GM21528 (cell line): ENCODE measurements around the gene PROCA1.
"Not testable (repeated sequence)": the region's sequence is repeated elsewhere in the genome, so short reads cannot be mapped to it uniquely, and the experiment has no call there.

Experiments
- ATAC-seq: cut with Tn5 transposase; IDR thresholded peaks from one replicate; pipeline ENCODE4 v1.9.1; 2021; ENCODE audit warnings: mild to moderate bottlenecking, moderate library complexity; ENCODE audit not compliant: unreplicated experiment, low FRiP score

The PROCA1 gene

DNA sequence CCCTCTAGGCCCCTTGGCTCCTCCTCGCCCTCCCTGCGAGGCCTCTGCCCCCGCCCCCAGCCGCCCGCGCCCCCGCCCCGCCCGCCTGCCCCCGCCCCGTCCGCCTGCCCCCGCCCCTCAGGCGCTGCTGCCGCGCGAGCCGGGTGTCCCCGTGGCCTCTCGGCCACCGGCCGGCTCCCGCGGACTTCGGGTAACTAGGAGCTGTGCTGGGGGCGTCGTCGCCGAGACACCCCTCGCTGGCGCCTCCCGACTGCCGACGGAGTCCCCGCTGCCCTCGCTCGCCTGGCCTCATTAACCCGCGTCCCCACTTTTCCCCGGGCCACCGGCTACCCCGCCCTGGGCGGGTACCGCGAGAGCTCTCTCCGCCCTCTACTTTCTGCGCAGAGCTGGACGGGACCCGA, 14.5 kb upstream of the PROCA1 start, which contains the start of gene TLCD1:
TSS of gene TLCD1 (minus strand) at position 8 of the 401 bp plus-strand sequence. CDS start 136 bp downstream, outside the sequence.
- ATAC-seq = peak; percentile 14

- peak; percentile 2 for ATAC-seq
These were observed 14.1 kb upstream of the PROCA1 start for GRCh38 chr17:28725660-28726225.

- no peak for ATAC-seq
These were observed 13.5 kb upstream of the PROCA1 start for GRCh38 chr17:28725166-28725659.

GRCh38 chr17:28724500-28725165, 12.9 kb upstream of the PROCA1 start:
- ATAC-seq = no peak

DNA sequence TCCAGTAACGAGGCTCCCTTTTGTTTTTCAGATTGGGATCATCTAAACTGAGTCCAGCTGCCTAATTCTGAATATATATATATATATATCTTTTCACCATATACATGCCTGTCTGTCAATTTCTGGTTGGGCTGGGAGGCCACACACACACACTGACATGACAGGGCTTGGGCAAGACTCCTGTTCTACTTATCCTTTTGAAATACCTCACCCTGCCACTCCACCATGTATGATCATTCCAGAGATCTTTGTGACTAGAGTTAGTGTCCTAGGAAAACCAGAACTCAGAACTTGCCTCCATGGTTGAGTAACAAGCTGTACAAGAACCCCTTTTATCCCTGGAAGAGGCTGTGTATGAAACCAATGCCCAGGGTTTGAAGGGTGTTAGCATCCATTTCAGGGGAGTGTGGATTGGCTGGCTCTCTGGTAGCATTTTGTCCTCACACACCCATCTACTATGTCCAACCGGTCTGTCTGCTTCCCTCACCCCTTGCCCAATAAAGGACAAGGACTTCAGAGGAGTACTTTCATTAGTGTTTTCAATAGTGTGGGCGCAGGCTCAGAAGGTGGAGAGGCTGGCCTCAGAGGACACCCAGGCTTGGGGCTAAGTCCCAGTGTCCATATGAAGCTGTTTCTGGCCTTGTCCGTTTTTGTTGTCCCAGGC, 12.3 kb upstream of the PROCA1 start:
- not testable (repeated sequence) for ATAC-seq

GRCh38 chr17:28723159-28723835, 11.6 kb upstream of the PROCA1 start:
- ATAC-seq = no peak

DNA sequence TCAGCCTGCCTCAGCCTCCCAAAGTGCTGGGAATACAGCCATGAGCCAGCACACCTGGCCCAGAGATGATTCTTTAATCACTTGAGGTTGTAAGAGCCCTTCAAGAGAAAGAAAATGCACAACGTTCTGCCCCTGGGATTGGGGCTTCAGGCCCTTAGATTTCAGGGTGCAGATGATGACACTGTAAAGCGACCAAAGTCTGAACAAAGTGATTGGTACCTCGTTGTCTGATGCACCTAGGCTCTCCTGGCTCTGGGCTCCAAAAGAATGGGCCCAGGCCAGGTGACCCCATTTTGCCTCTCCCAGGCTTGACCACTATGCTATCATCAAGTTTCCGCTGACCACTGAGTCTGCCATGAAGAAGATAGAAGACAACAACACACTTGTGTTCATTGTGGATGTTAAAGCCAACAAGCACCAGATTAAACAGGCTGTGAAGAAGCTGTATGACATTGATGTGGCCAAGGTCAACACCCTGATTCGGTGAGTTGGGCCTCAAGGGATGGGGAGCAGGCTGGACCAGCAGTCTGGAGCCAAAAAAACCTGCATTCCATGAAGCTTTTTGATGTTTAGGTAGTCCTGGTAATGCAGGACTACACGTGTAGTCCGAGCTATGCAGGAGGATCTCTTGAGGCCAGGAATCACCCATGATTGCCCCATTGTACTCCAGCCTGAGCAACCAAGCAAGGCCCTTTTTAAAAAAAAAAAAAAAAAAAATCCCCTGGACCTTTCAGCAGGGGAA, 10.9 kb upstream of the PROCA1 start:
- no peak for ATAC-seq

DNA sequence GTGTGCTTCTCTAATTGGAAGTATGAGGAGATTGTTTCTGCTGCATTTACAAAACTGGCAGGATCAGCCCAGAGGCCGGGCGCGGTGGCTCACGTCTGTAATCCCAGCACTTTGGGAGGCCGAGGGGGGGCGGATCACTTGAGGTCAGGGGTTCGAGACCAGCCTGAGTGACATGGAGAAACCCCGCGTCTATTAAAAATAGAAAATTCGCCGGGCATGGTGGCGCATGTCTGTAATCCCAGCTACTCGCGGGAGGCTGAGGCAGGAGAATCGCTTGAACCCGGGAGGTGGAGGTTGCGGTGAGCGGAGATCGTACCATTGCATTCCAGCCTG, 9.3 kb upstream of the PROCA1 start:
- ATAC-seq = not testable (repeated sequence)

DNA sequence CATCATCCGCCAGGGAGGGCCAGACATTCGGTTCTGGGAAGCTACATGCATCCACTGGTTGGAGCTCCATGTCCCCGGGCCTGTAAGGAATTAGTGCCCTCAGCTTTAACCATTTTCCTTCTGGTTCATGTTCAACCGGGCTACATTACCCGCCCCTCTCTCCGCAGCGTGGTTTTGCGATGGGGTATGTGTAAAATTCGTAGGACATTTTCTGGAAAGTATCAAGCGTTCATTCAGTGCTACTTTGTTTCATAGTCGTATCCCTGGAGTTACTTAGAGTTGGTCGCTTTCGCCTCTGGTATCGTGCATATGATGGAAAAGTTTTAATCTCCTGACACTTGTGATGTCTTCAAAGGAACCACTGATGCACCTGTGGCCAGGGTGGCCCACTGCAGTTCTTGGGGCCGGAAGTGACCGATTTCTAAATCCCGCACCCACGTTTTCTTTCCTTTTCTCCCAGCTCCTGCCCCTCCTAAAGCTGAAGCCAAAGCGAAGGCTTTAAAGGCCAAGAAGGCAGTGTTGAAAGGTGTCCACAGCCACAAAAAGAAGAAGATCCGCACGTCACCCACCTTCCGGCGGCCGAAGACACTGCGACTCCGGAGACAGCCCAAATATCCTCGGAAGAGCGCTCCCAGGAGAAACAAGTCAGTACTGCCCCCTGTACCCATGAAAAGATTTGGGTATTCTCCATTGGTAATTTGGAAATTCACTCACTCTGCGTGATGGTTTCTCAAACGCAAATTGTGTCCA, 8.7 kb upstream of the PROCA1 start:
- ATAC-seq = no peak

DNA sequence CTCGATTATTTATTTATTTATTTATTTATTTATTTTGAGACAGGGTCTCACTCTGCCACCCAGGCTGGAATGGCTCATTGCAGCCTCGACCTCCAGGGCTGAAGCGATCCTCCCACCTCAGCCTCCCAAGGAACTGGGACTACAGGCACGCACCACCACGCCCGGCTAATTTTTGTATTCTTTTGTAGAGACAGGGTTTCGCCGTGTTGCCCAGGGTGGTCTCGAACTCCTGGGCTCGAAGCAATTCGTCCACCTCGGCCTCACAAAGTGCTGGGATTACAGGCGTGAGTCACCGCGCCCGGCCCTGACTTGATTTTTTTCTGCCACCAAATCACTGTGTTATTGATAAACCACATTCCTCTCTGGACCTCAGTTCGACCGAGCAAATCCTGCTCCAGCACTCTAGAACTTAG, 7.3 kb upstream of the PROCA1 start:
- peak; percentile 1 for ATAC-seq

DNA sequence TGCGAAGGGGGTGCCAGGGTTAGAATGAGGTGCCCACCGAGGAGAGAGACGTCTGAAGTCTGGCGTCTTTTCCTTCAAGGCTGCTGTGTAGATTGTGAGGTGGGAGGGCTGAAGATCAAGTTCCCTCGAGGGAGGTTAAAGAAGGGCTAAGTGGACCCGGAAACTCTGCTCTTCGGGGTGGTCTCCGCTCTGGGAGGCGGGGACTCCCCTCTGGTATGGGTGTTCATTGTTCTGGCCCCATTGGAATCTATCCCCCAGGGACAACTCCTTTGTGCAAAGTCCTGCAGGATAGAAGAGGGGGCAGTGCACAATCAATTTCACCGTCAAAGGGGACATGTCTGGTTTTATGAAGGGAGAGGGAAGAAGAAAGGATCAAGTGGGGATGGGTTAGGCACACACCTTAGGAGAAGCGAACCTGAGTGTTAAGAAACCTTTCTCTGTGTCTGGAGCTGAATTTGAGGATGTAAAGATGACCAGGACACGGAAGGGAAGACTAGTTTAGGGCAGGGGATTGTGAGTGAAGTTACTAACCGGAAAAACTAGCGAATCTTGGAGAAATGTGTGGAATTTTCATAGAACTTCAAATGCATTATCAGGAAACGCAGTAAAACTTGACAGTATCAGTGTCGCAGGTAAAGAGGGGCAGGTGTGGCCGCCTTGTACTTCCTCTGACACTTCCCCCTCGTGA, 6.8 kb upstream of the PROCA1 start:
- ATAC-seq = no peak

DNA sequence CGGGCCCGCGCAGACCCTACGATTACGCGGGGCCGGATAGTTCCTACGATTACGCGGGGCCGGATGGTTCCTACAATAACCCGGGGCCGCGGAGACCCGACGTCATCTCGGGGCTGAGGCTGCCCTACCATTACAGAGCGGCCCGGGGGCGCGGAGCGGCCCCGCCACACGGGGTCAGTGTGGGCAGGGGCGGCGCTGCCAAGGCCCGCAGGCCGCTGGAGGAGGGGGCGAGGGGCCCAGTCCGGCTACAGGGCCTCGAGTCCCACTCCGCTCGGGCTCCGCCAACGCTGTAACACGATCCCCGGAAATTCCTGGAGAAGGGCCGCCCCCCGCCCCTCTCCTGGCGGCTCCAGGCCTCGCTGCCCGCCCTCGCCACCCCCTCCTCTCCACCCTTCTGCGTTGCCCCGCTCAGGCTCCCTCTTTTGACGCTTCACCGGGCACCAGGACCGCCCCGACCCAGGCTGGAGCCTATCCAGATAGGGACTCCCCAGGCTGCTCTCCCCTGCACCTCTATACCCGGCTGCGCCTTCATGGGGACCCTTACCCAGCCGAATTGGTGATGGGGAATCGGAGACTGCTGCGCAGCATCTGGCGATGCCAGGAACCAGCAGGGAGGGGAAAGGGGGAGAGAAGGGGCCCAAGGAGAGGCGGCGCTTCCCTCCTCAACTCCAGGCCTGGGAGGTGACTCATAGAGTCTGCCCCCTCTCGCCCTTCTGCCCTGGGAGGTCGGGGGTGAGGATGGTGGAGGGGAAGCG, 6.1 kb upstream of the PROCA1 start, which contains the start of gene RAB34:
TSS of gene RAB34 (minus strand) at position 291 of the 755 bp plus-strand sequence. CDS start 602 bp downstream, outside the sequence.
- ATAC-seq = no peak

DNA sequence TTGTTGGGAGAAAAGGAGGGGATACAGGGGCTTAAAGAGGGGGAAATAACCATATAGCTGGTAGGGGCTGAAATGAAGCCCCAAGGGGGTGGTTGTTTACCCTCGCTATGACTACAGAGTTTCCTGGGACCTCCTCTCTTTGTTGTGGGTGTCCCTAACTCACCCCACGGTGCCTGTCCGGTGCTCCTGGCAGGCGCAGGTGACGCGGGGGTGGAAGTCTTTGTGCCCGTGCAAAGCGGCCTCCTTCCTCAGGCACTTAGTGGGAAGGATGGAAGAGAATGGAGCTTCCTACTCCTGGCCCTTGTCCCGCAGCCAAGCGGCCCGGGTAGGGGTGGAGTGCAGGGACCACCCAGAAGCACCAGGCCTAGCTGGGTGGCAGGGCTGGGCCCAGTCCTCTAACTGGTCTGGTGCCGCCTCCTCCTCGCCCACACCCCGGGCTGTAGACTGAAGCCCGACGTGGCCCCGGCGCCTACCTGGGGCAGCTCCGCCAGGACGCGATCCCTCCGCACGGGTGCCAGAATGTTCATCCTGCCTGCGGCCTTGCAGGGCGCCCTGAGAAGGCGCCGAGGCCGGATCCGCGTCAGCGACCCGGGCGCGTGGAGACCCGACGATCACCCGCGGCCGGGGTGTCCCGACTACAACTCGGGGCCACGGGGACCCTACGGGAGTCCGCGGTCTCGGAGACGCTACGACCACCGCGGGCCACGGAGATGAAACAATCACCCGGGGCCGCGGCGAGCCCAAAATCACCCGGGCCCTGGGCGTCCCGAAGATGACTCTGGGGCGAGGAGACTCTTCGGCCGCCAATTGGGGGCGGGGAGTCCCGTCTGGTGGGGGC, 5.3 kb upstream of the PROCA1 start:
- ATAC-seq = no peak

GRCh38 chr17:28715217-28715616, 3.5 kb upstream of the PROCA1 start:
- no peak for ATAC-seq

DNA sequence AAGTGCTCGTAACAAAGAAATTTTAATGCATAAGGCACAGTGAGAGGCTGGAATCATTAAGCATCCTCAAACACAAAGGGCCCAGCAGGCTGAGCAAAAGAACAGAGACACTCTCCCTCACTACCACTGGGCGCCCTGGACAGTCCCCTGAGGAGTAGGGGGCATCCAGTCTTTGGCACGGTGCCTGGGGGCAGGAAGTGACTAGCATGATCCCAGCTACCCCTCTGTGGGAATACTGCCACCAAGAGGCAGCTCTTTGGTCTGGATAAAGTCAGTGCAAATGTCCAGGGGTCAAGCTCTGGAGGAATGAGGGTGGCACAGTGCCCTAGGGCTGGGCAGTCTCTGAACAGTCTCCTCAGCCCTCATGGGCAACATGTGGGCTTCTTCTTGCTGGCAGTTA, 2.6 kb upstream of the PROCA1 start:
- no peak for ATAC-seq

DNA sequence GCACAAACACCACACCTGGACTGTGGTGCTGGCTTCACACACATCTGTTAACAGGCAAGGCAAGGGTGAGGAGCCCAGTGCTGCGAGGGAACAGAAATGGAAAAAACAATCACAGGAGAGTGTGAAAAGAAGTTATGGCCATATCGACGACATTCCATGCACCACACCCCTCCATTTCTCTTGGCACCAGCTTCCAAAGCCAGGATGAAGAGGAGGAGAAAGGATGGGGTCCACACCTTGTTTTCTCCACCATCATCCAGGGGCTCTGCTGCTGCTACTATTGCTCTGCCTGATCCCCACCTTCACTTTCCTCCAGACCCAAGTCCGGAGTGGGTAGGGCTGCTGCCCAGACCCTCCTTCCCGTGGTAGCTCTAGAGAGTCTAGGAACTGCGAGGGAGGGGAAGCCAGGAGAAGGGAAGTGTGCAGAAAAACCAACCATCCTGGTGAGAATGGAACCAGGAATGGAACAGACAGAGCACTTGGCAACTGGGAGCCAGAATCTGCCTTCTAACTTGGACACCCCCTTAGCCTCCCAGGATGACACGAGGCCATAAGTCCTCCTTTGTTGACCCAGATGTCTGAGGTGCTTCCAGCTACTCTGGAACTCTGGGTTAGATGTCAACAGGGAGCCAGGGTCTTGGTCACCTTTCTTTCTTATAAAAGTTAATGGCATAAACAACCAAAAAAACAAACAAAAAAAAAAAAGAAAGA, 1.2 kb upstream of the PROCA1 start:
- no peak for ATAC-seq
